Breast epithelium (tissue), 3 donors: Measurements from ENCODE around the gene GRAPL.
"Not testable (repeated sequence)": the region's sequence is repeated elsewhere in the genome, so short reads cannot be mapped to it uniquely, and the experiment has no call there.

Experiments
- POLR2A ChIP-seq: fragments of 450-650 bp; IDR thresholded peaks from one replicate; pipeline ENCODE4 v1.6.1; 2016; ENCODE audit warnings: antibody characterized with exemption, mild to moderate bottlenecking, moderate library complexity
- POLR2AphosphoS5 ChIP-seq, 3 donors: sonication (generic); formaldehyde crosslinking; IDR thresholded peaks; one replicate each; pipeline ENCODE4 v1.6.1; 2017; ENCODE audit warnings: antibody characterized with exemption in 3 of 3
- TF ChIP-seq, protein P1 (sequence below), 3 donors: fragments of 450-650 bp; IDR thresholded peaks; one replicate each; pipeline ENCODE4 v1.5.1; 2016 to 2017; ENCODE audit warnings: antibody characterized with exemption in 3 of 3, mild to moderate bottlenecking in 3 of 3, moderate library complexity in 3 of 3

DNA sequence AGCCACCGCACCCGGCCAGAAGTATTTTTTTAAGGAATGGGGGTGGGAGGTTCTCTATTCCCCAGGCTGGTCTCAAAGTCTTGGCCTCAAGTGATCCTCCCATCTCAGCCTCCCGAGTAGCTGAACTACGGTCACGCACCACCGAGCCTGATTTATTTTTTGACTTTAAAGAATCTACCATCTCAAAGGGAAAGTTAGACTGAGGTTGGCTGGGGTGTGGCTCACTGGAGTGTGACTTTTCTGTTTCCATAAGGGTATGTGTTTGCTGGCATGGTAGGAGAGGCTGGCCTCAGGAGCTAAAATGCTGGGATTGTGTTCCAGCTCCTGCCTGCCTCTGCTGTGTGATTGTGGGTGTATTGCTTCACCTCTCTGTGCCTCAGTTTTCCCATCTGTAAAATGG, 10.6 kb downstream of the GRAPL start:
- TF ChIP-seq, protein P1, sequence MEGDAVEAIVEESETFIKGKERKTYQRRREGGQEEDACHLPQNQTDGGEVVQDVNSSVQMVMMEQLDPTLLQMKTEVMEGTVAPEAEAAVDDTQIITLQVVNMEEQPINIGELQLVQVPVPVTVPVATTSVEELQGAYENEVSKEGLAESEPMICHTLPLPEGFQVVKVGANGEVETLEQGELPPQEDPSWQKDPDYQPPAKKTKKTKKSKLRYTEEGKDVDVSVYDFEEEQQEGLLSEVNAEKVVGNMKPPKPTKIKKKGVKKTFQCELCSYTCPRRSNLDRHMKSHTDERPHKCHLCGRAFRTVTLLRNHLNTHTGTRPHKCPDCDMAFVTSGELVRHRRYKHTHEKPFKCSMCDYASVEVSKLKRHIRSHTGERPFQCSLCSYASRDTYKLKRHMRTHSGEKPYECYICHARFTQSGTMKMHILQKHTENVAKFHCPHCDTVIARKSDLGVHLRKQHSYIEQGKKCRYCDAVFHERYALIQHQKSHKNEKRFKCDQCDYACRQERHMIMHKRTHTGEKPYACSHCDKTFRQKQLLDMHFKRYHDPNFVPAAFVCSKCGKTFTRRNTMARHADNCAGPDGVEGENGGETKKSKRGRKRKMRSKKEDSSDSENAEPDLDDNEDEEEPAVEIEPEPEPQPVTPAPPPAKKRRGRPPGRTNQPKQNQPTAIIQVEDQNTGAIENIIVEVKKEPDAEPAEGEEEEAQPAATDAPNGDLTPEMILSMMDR (IDR thresholded peaks at IDR 0.05) = not testable (repeated sequence)
- not testable (repeated sequence) for TF ChIP-seq POLR2AphosphoS5 (IDR thresholded peaks at IDR 0.05); POLR2A
